Measurements from ENCODE around the gene C9orf40.

C9orf40 gene

DNA sequence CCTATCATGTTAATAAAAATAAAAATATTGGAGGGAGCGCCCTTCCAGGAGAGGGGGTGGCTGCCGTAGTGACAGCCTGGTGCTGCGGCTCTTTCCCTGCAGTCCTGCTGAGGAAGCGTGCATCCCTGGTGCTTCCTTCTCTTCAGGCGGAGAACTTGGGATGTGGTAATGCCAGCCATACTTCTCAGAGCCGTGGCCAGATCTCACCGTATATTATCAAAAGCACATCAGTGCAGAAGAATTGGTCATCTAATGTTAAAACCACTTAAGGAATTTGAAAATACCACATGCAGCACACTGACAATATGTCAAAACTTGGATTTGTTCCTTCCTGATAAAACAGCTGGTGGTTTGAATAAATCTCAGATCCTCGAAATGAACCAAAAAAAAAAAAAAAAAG lies 17.7 kb downstream of the C9orf40 start:
- DNase-seq, result no peak

DNA sequence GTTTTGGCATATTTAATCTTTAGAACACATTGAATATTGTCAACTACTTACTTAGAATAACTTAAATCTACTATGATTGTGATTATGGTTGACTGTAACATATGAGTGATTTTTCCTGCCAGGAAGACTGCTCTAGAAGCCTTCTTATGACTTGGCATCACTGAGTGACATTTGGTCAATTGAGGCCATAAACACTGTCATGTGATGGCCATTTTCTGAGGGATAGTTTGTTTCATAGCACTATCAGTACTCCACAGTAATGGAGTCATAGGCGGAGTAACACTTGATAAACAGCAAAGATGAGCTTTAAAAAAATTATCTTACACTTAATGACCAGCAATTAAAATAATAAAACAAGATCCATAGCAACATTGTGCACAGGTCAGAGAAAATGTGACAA lies 31.0 kb downstream of the C9orf40 start:
- no peak for DNase-seq

DNA sequence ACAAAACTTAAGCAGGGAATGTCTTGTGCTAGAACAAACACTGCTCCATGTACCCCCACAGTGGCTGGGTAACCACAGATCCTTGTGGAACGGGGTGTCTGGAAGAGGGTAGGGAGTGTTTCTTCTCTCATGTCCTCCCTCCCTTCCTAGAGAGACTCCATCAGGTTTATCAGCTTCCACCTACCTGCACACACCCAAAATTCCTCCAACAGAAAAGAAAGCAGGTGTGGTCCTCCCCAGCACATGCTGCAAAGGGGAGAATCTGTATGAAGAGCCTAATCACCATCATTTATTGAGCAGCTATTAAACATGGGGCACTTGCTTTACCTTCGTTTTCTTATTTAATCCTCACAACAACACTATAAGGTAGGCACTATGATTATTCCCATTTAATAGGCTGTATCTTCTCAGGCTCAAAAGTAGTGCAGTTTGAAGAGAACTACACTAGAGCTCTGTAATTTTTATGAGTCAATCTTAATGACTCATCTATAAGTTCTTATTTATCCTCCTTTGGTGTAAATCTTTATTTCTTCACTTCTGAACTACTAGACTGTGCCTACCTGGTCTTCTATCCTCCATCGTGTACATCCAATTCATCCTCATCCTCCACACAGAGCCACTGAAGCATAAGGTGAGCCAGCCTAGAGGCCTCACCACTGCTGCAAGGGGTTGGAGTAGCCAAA lies 31.6 kb downstream of the C9orf40 start:
- DNase-seq, result no peak

DNA sequence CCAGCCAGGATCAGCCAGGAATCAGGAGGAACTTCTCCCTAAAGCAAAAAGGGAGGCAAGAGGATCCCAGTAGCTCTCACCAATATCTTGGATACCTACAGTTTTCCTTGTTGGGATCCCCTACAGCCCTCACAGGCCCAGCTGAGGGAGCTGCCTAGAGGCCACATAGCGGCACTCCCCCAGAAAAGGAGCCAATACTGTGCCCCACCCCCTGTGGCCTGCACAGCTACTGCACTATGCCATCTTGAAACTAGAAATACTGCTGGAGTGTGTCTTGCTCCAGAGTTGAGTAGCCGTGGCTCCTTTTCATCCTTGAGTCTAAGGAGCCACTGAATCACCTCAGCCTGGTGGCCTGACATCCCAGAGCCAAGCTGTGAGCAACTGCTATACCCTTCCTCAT lies 42.7 kb downstream of the C9orf40 start:
- DNase-seq, result no peak

DNA sequence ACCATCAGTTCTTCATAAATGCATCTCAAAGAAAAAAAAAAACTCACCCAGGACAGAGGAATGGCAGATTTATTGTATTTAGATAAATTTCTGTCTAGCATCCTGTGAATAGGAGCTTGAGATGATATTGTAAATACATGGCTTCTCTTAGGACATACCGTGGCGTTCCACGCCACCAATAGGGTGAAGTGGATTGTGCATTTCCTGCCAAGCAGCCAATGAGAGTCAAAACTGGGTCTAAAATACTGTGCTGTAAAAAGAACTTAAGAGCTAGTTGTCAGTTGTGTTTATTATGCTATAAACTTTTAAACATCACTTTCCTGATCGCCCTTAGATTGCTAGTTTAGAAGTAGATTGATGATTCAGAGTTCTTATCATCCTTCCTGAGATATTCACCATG lies 44.0 kb downstream of the C9orf40 start:
- no peak for DNase-seq

DNA sequence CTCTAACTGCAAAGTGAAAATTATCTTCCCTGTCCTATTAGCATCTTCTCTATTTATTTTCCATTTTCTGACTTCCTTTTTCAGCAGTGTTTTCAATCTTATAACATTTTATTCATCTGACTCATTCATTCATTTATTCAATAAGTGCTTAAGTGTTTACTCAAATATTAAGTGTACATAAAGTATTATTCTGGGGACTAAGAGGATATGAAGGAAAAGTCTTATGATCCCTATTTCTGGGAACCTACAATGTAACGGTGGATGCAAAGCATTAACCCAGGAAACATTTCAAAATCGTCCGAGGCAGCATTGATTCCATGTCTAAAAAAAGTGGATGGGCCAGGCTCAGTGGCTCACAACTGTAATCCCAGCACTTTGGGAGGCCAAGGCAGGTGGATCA lies 45.6 kb downstream of the C9orf40 start:
- no peak for DNase-seq

DNA sequence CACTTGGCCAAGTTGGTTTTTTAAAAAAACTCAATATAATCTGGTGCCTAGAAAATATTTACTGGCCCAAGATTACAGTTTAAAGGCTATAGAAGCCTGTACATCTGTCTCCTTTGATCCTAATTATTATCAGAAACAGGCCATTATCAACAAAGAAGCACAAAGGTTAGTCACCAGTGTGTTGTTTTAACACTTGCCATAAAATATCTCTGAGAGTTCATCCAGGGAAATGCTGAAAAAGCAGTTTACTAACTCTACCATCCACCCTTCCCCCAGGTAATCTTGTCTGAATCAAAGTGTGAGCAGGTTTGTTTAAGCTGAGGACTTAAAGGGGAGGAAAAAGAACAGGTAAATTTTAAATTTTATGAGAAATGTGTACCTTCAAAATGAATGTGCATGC lies 51.7 kb downstream of the C9orf40 start:
- no peak for DNase-seq
